HEK293 (cell line): ENCODE measurements around the gene KCTD14.

Experiments used
- CTCF ChIA-PET: fragments of 350-600 bp; formaldehyde crosslinking; extraction: SDS; loops from one replicate; lab custom pipeline; 2021; ENCODE audit warnings: antibody characterized with exemption; lab: Yijun Ruan, JAX
- POLR2A ChIA-PET: fragments of 300-600 bp; formaldehyde crosslinking; extraction: SDS; loops from one replicate; lab custom pipeline; 2020; ENCODE audit warnings: antibody characterized with exemption, inconsistent platforms; lab: Yijun Ruan, JAX
- H3K27ac ChIP-seq: fragments of 200-500 bp; sonication (Bioruptor generic); 2 replicates; pipeline ENCODE4 v1.5.1; 2014; ENCODE audit warnings: low read depth, low read length, control low read depth, inconsistent platforms; ENCODE audit errors: extremely low read depth
- H3K36me3 ChIP-seq, 2 experiments: fragments of 200-500 bp in 1 of 2; sonication (Bioruptor generic) in 1 of 2; 1 replicate in 1 of 2; 2 replicates in 1 of 2; pipeline ENCODE4 v1.5.1; 2014 to 2017; ENCODE audit warnings: inconsistent platforms in 2 of 2, low read length in 2 of 2; ENCODE audit not compliant: control insufficient read depth in 2 of 2, insufficient read depth in 1 of 2
- H3K4me1 ChIP-seq: fragments of 200-500 bp; sonication (Bioruptor generic); 2 replicates; pipeline ENCODE4 v1.5.1; 2014; ENCODE audit warnings: mild to moderate bottlenecking, low read length, inconsistent platforms; ENCODE audit not compliant: control insufficient read depth, insufficient read depth
- H3K4me3 ChIP-seq: 2 replicates; pipeline ENCODE4 v1.5.1; 2011; ENCODE audit warnings: low read depth, mild to moderate bottlenecking, control low read depth, low read length, moderate library complexity
- H3K9me3 ChIP-seq: fragments of 200-500 bp; sonication (Bioruptor generic); 2 replicates; pipeline ENCODE4 v1.5.1; 2014; ENCODE audit warnings: low read depth, low read length, inconsistent platforms; ENCODE audit not compliant: control insufficient read depth, insufficient read depth
- OSR2 ChIP-seq: fragments of 450-650 bp; formaldehyde crosslinking; IDR thresholded peaks from 2 replicates; pipeline ENCODE4 v1.5.1; 2016; ENCODE audit warnings: missing biosample characterization, missing genetic modification characterization
- PBX3 ChIP-seq: sonication (generic); formaldehyde crosslinking; IDR thresholded peaks from 2 replicates; pipeline ENCODE4 v1.8.1; 2022; ENCODE audit warnings: mild to moderate bottlenecking, moderate library complexity, missing genetic modification reagents
- SP7 ChIP-seq: fragments of 450-650 bp; formaldehyde crosslinking; IDR thresholded peaks from 2 replicates; pipeline ENCODE4 v1.5.1; 2016; ENCODE audit warnings: missing biosample characterization, missing genetic modification characterization
- TSHZ1 ChIP-seq: fragments of 450-650 bp; formaldehyde crosslinking; IDR thresholded peaks from 2 replicates; pipeline ENCODE4 v1.5.1; 2016; ENCODE audit warnings: missing biosample characterization, missing genetic modification characterization, borderline replicate concordance
- YY2 ChIP-seq: fragments of 450-650 bp; formaldehyde crosslinking; IDR thresholded peaks from 2 replicates; pipeline ENCODE4 v1.5.1; 2016; ENCODE audit warnings: missing biosample characterization, missing genetic modification characterization
- ZBTB21 ChIP-seq: fragments of 450-650 bp; formaldehyde crosslinking; IDR thresholded peaks from 2 replicates; pipeline ENCODE4 v1.5.1; 2017; ENCODE audit warnings: missing biosample characterization, missing genetic modification characterization
- ZEB2 ChIP-seq: fragments of 450-650 bp; formaldehyde crosslinking; IDR thresholded peaks from 2 replicates; pipeline ENCODE4 v1.5.1; 2016; ENCODE audit warnings: missing biosample characterization, missing genetic modification characterization
- ZFP37 ChIP-seq: fragments of 450-650 bp; formaldehyde crosslinking; IDR thresholded peaks from 2 replicates; pipeline ENCODE4 v1.5.1; 2016; ENCODE audit warnings: missing biosample characterization, missing genetic modification characterization
- ZNF19 ChIP-seq: fragments of 450-650 bp; formaldehyde crosslinking; IDR thresholded peaks from 2 replicates; pipeline ENCODE4; 2016; ENCODE audit warnings: missing biosample characterization, missing genetic modification characterization, low read depth
- ZNF202 ChIP-seq: fragments of 450-650 bp; formaldehyde crosslinking; IDR thresholded peaks from 2 replicates; pipeline ENCODE4 v1.5.1; 2016; ENCODE audit warnings: missing biosample characterization, missing genetic modification characterization, borderline replicate concordance
- ZNF366 ChIP-seq: fragments of 450-650 bp; formaldehyde crosslinking; conservative IDR thresholded peaks from 2 replicates; pipeline ENCODE4 v1.5.1; 2016; ENCODE audit warnings: missing biosample characterization, missing genetic modification characterization
- ZNF391 ChIP-seq: fragments of 450-650 bp; formaldehyde crosslinking; IDR thresholded peaks from 2 replicates; pipeline ENCODE4 v1.5.1; 2016; ENCODE audit warnings: low read depth, missing biosample characterization, missing genetic modification characterization, borderline replicate concordance
- ZNF416 ChIP-seq: fragments of 450-650 bp; formaldehyde crosslinking; IDR thresholded peaks from 2 replicates; pipeline ENCODE4 v1.5.1; 2016; ENCODE audit warnings: missing biosample characterization, missing genetic modification characterization
- ZNF561 ChIP-seq: fragments of 450-650 bp; IDR thresholded peaks from 2 replicates; pipeline ENCODE4 v1.5.1; 2018; ENCODE audit warnings: missing biosample characterization, missing genetic modification characterization, borderline replicate concordance
- ZNF658 ChIP-seq: fragments of 450-650 bp; formaldehyde crosslinking; IDR thresholded peaks from 2 replicates; pipeline ENCODE4; 2016; ENCODE audit warnings: missing biosample characterization, missing genetic modification characterization
- ZNF677 ChIP-seq: fragments of 450-650 bp; IDR thresholded peaks from 2 replicates; pipeline ENCODE4 v1.5.0; 2018; ENCODE audit warnings: missing biosample characterization, mild to moderate bottlenecking, missing genetic modification characterization, moderate library complexity
- ZNF791 ChIP-seq: fragments of 450-650 bp; formaldehyde crosslinking; IDR thresholded peaks from 2 replicates; pipeline ENCODE4 v1.5.1; 2016; ENCODE audit warnings: missing biosample characterization, missing genetic modification characterization
- TF ChIP-seq, protein P1 (sequence below): fragments of 450-650 bp; formaldehyde crosslinking; IDR thresholded peaks from 2 replicates; pipeline ENCODE4 v1.5.1; 2016; ENCODE audit warnings: missing biosample characterization, missing genetic modification characterization

KCTD14 gene

DNA sequence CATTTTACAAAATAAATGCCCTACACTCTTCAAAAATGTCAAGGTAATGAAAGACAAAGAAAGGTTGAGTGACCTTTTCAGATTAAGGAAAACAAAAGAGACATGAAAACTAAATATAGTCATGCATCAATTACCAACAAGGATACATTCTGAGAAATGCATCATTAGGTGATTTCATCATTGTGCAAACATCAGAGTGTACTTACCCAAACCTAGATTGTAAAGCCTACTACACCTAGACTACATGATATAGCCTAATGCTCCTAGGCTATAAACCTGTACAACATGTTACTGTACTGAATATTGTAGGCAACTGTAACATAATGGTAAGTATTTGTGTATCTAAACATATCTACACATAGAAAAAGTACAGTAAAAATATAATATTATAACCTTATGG lies 55.3 kb downstream of the KCTD14 start:
- no peak for TF ChIP-seq SP7 (tag by site-specific recombination)
- TF ChIP-seq YY2 (tag by site-specific recombination), result no peak
- no peak for TF ChIP-seq TSHZ1
- TF ChIP-seq ZNF202 (tag by site-specific recombination), result no peak
- no peak for TF ChIP-seq OSR2 (tag by site-specific recombination)
- TF ChIP-seq ZNF416 (tag by site-specific recombination), result no peak
- TF ChIP-seq ZNF19, result no peak
- no peak for TF ChIP-seq ZNF677 (tag by site-specific recombination)
- no peak for TF ChIP-seq ZNF658 (tag by site-specific recombination)
- TF ChIP-seq ZNF366 (tag by site-specific recombination), result no peak
- TF ChIP-seq PBX3 (CRISPR knock-in tag), result no peak
- TF ChIP-seq, protein P1, sequence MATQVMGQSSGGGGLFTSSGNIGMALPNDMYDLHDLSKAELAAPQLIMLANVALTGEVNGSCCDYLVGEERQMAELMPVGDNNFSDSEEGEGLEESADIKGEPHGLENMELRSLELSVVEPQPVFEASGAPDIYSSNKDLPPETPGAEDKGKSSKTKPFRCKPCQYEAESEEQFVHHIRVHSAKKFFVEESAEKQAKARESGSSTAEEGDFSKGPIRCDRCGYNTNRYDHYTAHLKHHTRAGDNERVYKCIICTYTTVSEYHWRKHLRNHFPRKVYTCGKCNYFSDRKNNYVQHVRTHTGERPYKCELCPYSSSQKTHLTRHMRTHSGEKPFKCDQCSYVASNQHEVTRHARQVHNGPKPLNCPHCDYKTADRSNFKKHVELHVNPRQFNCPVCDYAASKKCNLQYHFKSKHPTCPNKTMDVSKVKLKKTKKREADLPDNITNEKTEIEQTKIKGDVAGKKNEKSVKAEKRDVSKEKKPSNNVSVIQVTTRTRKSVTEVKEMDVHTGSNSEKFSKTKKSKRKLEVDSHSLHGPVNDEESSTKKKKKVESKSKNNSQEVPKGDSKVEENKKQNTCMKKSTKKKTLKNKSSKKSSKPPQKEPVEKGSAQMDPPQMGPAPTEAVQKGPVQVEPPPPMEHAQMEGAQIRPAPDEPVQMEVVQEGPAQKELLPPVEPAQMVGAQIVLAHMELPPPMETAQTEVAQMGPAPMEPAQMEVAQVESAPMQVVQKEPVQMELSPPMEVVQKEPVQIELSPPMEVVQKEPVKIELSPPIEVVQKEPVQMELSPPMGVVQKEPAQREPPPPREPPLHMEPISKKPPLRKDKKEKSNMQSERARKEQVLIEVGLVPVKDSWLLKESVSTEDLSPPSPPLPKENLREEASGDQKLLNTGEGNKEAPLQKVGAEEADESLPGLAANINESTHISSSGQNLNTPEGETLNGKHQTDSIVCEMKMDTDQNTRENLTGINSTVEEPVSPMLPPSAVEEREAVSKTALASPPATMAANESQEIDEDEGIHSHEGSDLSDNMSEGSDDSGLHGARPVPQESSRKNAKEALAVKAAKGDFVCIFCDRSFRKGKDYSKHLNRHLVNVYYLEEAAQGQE (tag by site-specific recombination), result no peak
- TF ChIP-seq ZFP37 (tag by site-specific recombination), result no peak
- no peak for TF ChIP-seq ZNF561
- POLR2A ChIA-PET, result interaction anchor here (1.1 kb wide), 1 partner anchor 27 kb away, joined by 3 read pairs; no protein-coding TSS in a partner anchor
- Histone ChIP-seq H3K4me3 (no peak overlapping the region), H3K27ac (no peak overlapping the region), H3K36me3 (peaks cover 0 to 5% of the 10 kb centered on the region in 2 experiments; a peak in 1 of 3 replicates), H3K4me1 (no peaks in the 10 kb centered on the region), H3K9me3 (no peaks in the 10 kb centered on the region)
- CTCF ChIA-PET, result no interaction called here

DNA sequence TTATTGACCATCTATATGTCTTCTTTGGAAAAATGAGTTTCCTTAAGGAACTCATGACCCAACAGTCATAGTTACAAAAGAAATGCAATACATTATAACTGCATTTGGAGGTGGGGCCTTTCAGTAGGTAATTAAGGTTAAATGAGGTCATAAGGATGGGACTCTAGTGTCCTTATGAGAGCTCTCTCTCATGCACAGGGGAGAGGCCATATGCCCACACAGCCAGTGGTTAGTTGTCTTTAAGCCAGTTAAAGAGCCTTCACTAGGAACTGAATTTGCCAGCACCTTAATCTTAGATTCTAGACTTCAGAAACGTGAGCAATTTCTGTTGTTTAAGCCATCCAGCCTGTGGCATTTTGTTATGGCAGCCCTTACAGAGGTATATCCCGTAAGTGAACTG lies 56.0 kb downstream of the KCTD14 start:
- Histone ChIP-seq H3K4me1 (no peaks in the 10 kb centered on the region), H3K4me3 (no peak overlapping the region), H3K9me3 (no peaks in the 10 kb centered on the region), H3K27ac (no peak overlapping the region)
- CTCF ChIA-PET, result no interaction called here
- TF ChIP-seq ZEB2 (tag by site-specific recombination) (no peak), ZNF791 (tag by site-specific recombination) (no peak), ZBTB21 (tag by site-specific recombination) (no peak), ZNF391 (no peak)
- TF ChIP-seq, all 188 proteins: peak for 0
- peaks cover 0 to 5% of the 10 kb centered on the region in 2 experiments; a peak in 1 of 3 replicates for H3K36me3 ChIP-seq
- POLR2A ChIA-PET, result no interaction called here
